Endothelial cell (in vitro differentiated cells): ENCODE measurements around the gene NEO1. TPM values are rescaled to one million over a fixed set of nuclear protein-coding genes. Genes with fewer than 3 reads are reported as not detected.
A peak's percentile ranks its signal among the peaks of the same experiment; 100 is the strongest.

ENCODE experiments used
- DNase-seq: peaks from one replicate; pipeline ENCODE4 v3.0.0; 2021; ENCODE audit warnings: low spot score
- H3K27ac Mint-ChIP-seq: one replicate; pipeline ENCODE4 v1.8.0; 2021; ENCODE audit warnings: mixed read lengths, inconsistent platforms; ENCODE audit not compliant: unreplicated experiment
- H3K27me3 Mint-ChIP-seq: one replicate; pipeline ENCODE4 v1.8.0; 2021; ENCODE audit warnings: mild to moderate bottlenecking, moderate library complexity, mixed read lengths, inconsistent platforms; ENCODE audit not compliant: unreplicated experiment
- H3K36me3 Mint-ChIP-seq: one replicate; pipeline ENCODE4 v1.8.0; 2021; ENCODE audit warnings: mild to moderate bottlenecking, low read depth, mixed read lengths, inconsistent platforms; ENCODE audit not compliant: unreplicated experiment
- H3K4me1 Mint-ChIP-seq: one replicate; pipeline ENCODE4 v1.8.0; 2021; ENCODE audit warnings: mild to moderate bottlenecking, mixed read lengths, inconsistent platforms; ENCODE audit not compliant: unreplicated experiment
- H3K4me3 Mint-ChIP-seq: one replicate; pipeline ENCODE4 v1.8.0; 2021; ENCODE audit warnings: mild to moderate bottlenecking, mixed read lengths, inconsistent platforms; ENCODE audit not compliant: unreplicated experiment
- H3K9me3 Mint-ChIP-seq: one replicate; pipeline ENCODE4 v1.8.0; 2021; ENCODE audit warnings: mixed read lengths, inconsistent platforms; ENCODE audit not compliant: unreplicated experiment
- long read RNA-seq: library from polyadenylated mRNA; unstranded; transcript quantifications from one replicate; pipeline ENCODE4 v2.0.0, GENCODE V29; 2020; ENCODE audit not compliant: unreplicated experiment
- total RNA-seq: library from RNA; stranded (reverse); fragmentation: NEBNext Ultra II Directional; extraction: Animal tissue kit (Norgen Biotek cat#: 25700); gene quantifications from one replicate; pipeline ENCODE4 v1.2.1, GENCODE V29; 2021; ENCODE audit not compliant: unreplicated experiment
- TF ChIP-seq, protein P1 (sequence below): fragments of 200-600 bp; sonication (generic); IDR thresholded peaks from one replicate; pipeline ENCODE4 v1.5.0; 2021; ENCODE audit warnings: antibody characterized with exemption; ENCODE audit not compliant: unreplicated experiment

Gene NEO1, protein sequence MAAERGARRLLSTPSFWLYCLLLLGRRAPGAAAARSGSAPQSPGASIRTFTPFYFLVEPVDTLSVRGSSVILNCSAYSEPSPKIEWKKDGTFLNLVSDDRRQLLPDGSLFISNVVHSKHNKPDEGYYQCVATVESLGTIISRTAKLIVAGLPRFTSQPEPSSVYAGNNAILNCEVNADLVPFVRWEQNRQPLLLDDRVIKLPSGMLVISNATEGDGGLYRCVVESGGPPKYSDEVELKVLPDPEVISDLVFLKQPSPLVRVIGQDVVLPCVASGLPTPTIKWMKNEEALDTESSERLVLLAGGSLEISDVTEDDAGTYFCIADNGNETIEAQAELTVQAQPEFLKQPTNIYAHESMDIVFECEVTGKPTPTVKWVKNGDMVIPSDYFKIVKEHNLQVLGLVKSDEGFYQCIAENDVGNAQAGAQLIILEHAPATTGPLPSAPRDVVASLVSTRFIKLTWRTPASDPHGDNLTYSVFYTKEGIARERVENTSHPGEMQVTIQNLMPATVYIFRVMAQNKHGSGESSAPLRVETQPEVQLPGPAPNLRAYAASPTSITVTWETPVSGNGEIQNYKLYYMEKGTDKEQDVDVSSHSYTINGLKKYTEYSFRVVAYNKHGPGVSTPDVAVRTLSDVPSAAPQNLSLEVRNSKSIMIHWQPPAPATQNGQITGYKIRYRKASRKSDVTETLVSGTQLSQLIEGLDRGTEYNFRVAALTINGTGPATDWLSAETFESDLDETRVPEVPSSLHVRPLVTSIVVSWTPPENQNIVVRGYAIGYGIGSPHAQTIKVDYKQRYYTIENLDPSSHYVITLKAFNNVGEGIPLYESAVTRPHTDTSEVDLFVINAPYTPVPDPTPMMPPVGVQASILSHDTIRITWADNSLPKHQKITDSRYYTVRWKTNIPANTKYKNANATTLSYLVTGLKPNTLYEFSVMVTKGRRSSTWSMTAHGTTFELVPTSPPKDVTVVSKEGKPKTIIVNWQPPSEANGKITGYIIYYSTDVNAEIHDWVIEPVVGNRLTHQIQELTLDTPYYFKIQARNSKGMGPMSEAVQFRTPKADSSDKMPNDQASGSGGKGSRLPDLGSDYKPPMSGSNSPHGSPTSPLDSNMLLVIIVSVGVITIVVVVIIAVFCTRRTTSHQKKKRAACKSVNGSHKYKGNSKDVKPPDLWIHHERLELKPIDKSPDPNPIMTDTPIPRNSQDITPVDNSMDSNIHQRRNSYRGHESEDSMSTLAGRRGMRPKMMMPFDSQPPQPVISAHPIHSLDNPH (N-terminal part only)
- total RNA-seq: 140 TPM
- long read RNA-seq, partial matches to known transcripts: 1 of 4 reads
- long read RNA-seq, other reads (novel, unspliced or antisense): 3 of 4 reads

GRCh38 chr15:73051807-73052652 lies at the start of gene NEO1:
TSS of gene NEO1 (plus strand) at chr15:73052463. CDS start at chr15:73052676, 213 bp downstream.
- Mint-ChIP-seq H3K36me3 (peaks cover 6% of the 10 kb centered on the region), H3K9me3 (no peaks in the 10 kb centered on the region), H3K27ac (peak within 1 kb of the TSS; percentile 95), H3K4me1 (peaks cover 26% of the 10 kb centered on the region), H3K27me3 (peaks cover 7% of the 10 kb centered on the region), H3K4me3 (peak within 1 kb of the TSS; percentile 97)
- TF ChIP-seq, protein P1, sequence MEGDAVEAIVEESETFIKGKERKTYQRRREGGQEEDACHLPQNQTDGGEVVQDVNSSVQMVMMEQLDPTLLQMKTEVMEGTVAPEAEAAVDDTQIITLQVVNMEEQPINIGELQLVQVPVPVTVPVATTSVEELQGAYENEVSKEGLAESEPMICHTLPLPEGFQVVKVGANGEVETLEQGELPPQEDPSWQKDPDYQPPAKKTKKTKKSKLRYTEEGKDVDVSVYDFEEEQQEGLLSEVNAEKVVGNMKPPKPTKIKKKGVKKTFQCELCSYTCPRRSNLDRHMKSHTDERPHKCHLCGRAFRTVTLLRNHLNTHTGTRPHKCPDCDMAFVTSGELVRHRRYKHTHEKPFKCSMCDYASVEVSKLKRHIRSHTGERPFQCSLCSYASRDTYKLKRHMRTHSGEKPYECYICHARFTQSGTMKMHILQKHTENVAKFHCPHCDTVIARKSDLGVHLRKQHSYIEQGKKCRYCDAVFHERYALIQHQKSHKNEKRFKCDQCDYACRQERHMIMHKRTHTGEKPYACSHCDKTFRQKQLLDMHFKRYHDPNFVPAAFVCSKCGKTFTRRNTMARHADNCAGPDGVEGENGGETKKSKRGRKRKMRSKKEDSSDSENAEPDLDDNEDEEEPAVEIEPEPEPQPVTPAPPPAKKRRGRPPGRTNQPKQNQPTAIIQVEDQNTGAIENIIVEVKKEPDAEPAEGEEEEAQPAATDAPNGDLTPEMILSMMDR: no peak
- DNase-seq: peak; percentile 91

GRCh38 chr15:73004462-73004861 lies 47.8 kb upstream of the NEO1 start:
- H3K9me3 Mint-ChIP-seq: no peaks in the 10 kb centered on the region
- TF ChIP-seq, protein P1: no peak
- no peaks in the 10 kb centered on the region for H3K36me3 Mint-ChIP-seq
- H3K27me3 Mint-ChIP-seq: peaks cover 7% of the 10 kb centered on the region
- H3K4me1 Mint-ChIP-seq: peaks cover 24% of the 10 kb centered on the region
- H3K4me3 Mint-ChIP-seq: no peak overlapping the region
- DNase-seq: no peak
- H3K27ac Mint-ChIP-seq: no peak overlapping the region

GRCh38 chr15:73005032-73005431 lies 47.2 kb upstream of the NEO1 start:
- TF ChIP-seq, protein P1: no peak
- DNase-seq: no peak
- no peak overlapping the region for H3K27ac Mint-ChIP-seq
- no peaks in the 10 kb centered on the region for H3K9me3 Mint-ChIP-seq
- H3K27me3 Mint-ChIP-seq: peaks cover 5% of the 10 kb centered on the region
- H3K4me1 Mint-ChIP-seq: peaks cover 23% of the 10 kb centered on the region
- no peak overlapping the region for H3K4me3 Mint-ChIP-seq
- H3K36me3 Mint-ChIP-seq: no peaks in the 10 kb centered on the region

DNA sequence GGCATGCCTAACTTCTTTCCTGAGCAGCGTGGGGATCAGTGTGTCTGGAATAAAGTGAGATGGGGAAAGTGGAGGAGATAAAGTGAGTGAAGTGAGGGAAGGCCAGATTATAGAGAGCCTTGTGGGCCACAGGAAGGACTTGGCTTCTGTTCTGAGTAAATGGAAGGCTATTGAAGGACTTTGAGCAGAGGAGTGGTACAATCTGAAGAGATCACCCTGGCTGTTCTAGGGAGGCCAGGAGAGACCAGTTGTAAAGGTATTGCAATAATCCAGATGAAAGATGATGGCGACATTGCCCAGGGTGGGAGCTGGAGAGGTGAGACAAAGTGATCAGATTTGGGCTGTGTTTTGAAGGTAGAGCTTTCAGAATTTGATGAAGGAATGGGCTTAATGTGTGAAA lies 46.8 kb upstream of the NEO1 start:
- Mint-ChIP-seq H3K27ac (no peak overlapping the region), H3K27me3 (peaks cover 5% of the 10 kb centered on the region), H3K9me3 (no peaks in the 10 kb centered on the region), H3K4me1 (peaks cover 23% of the 10 kb centered on the region), H3K36me3 (no peaks in the 10 kb centered on the region), H3K4me3 (no peak overlapping the region)
- no peak for DNase-seq
- TF ChIP-seq, protein P1: no peak
